Psoas muscle (tissue), 8 donors: Measurements from ENCODE around the gene QSOX1. TPM values are rescaled to one million over a fixed set of nuclear protein-coding genes. Genes with fewer than 3 reads are reported as not detected.

ENCODE experiments used
- ATAC-seq, 4 donors: fragments of 200-7000 bp; cut with Tn5 transposase; one replicate each; pipeline ENCODE4 v1.9.1; 2020; ENCODE audit warnings: moderate library complexity in 3 of 4, mild to moderate bottlenecking in 2 of 4
- DNase-seq, 2 donors: peaks; one replicate each; pipeline ENCODE4 v3.0.0-alpha.2; 2020
- H3K27ac ChIP-seq: fragments of 200-600 bp; one replicate; pipeline ENCODE4 v1.8.0; 2022
- H3K27me3 ChIP-seq, 3 donors: fragments of 200-600 bp in 1 of 3; one replicate each; pipeline versions ENCODE4 v1.6.1 to v1.8.0; 2013 to 2022; ENCODE audit warnings: low read length in 2 of 3, mild to moderate bottlenecking in 2 of 3, moderate library complexity in 1 of 3; ENCODE audit not compliant: insufficient read depth in 3 of 3
- H3K36me3 ChIP-seq, 2 donors: fragments of 200-600 bp in 1 of 2; one replicate each; pipeline versions ENCODE4 v1.6.1 to v1.8.0; 2013 to 2022; ENCODE audit warnings: low read depth in 1 of 2, mild to moderate bottlenecking in 1 of 2, moderate library complexity in 1 of 2; ENCODE audit not compliant: insufficient read depth in 1 of 2
- H3K4me1 ChIP-seq: fragments of 200-600 bp; one replicate; pipeline ENCODE4 v1.8.0; 2022
- H3K4me3 ChIP-seq: fragments of 200-600 bp; one replicate; pipeline ENCODE4 v1.8.0; 2022; ENCODE audit warnings: mild to moderate bottlenecking
- H3K9me3 ChIP-seq: fragments of 200-600 bp; one replicate; pipeline ENCODE4 v1.8.0; 2022
- WGBS, 3 donors: extraction: QIAGEN DNeasy Blood & Tissue Kit; methylation state at CpG; one replicate each; pipeline versions ENCODE4 v1.1.6 to v1.1.7; 2013; 5-methylcytosine and 5-hydroxymethylcytosine counted together
- intact Hi-C, 2 donors: fragments of 100-400 bp; cut with DNase I; formaldehyde crosslinking; loops; one replicate each; pipeline versions ENCODE4 v1.11.0 to v1.14.2; 2022
- polyA plus RNA-seq, 3 donors: library from polyadenylated mRNA; stranded (reverse); fragments of 200-250 nt; gene quantifications; one replicate each; pipeline ENCODE4 v1.2.3, GENCODE V29; 2013
- total RNA-seq, 4 donors: library from RNA; stranded (reverse); fragmentation: NEBNext Ultra II Directional in 2 of 4; extraction: Animal tissue kit (Norgen Biotek cat#: 25700) in 2 of 4; gene quantifications; one replicate each; pipeline versions ENCODE4 v1.2.1 to v1.2.4, GENCODE V29; 2021 to 2023
- TF ChIP-seq, protein P1 (sequence below): fragments of 200-600 bp; IDR thresholded peaks from one replicate; pipeline ENCODE4 v1.8.0; 2022; ENCODE audit warnings: antibody characterized with exemption
- donor health status: healthy with polysubstance abuse.
- donor health status: DM: no; HTN: no; CAD: no; lungs with moderate emphysema.
- donor health status: Bipolar disorder and iron deficiency.
- donor health status: healthy.
- donor health status: DM: yes; HTN: yes; CAD: no.
- donor health status: DM: no; HTN: no; CAD: no.
- donor health status: DM: no; HTN: no; CAD: no.
- donor health status: DM: yes; HTN: yes; CAD: no.

QSOX1 gene
- total and polyA plus RNA-seq, 7 donors, result 21.5 to 159 (median 41.3) TPM

DNA sequence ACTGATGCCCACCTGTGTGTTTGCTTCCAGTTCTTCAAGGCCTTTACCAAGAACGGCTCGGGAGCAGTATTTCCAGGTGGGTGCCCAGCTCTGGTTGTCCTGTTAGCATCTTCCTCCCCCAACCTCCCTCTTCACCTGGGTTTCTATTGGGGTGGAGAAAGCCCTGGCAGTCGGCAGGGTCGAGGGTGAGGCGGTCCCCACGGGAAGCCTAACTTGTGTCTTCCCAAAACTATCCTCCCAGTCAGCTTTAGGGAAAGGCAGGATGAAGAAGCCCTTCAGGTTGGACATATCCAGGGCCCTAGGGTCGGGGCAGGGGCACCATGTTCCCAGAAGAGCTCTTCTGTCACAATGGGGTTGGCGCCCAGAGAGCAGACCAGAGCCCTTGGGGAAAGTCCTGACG is 20.6 kb downstream of the QSOX1 start:
- Histone ChIP-seq H3K27me3 (no peaks in the 10 kb centered on the region), H3K4me3 (no peak overlapping the region), H3K36me3 (peaks cover 0 to 11% of the 10 kb centered on the region in 2 donors), H3K27ac (no peak overlapping the region), H3K4me1 (peaks cover 13% of the 10 kb centered on the region), H3K9me3 (no peaks in the 10 kb centered on the region)
- 89 to 95% (median 95%) methylated on average over 9 of the region's 9 CpGs for WGBS, 3 donors
- ATAC-seq (no peak), DNase-seq (no peak)
- TF ChIP-seq, protein P1, sequence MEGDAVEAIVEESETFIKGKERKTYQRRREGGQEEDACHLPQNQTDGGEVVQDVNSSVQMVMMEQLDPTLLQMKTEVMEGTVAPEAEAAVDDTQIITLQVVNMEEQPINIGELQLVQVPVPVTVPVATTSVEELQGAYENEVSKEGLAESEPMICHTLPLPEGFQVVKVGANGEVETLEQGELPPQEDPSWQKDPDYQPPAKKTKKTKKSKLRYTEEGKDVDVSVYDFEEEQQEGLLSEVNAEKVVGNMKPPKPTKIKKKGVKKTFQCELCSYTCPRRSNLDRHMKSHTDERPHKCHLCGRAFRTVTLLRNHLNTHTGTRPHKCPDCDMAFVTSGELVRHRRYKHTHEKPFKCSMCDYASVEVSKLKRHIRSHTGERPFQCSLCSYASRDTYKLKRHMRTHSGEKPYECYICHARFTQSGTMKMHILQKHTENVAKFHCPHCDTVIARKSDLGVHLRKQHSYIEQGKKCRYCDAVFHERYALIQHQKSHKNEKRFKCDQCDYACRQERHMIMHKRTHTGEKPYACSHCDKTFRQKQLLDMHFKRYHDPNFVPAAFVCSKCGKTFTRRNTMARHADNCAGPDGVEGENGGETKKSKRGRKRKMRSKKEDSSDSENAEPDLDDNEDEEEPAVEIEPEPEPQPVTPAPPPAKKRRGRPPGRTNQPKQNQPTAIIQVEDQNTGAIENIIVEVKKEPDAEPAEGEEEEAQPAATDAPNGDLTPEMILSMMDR, result no peak
- intact Hi-C loops, result loop anchor here (5.0 to 10.0 kb wide), 5 partner anchors 53 to 470 kb away; partner anchors contain the start of gene TOR1AIP1 (in 1 of the 2)

DNA sequence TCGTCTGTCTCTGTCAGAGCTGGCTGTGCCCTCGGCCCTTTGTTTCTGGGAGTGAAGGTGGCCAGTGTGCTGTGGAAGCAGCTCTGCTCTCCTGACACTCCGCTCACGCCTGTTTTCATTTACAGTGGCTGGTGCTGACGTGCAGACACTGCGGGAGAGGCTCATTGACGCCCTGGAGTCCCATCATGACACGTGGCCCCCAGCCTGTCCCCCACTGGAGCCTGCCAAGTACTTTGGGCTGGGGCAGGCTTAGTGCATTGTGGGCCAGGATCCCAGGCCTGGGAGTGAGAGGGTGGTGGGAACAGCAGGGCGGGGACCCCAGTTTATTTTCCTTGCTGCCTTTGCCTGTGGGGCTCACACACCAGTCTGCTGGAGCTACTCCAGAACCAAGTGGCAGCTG is 21.1 kb downstream of the QSOX1 start:
- DNase-seq (no peak), ATAC-seq (no peak)
- peaks cover 13% of the 10 kb centered on the region for H3K4me1 ChIP-seq
- H3K9me3 ChIP-seq, result no peaks in the 10 kb centered on the region
- H3K4me3 ChIP-seq, result no peak overlapping the region
- no peaks in the 10 kb centered on the region for H3K27me3 ChIP-seq
- 94 to 95% (median 95%) methylated on average over 9 of the region's 9 CpGs for WGBS, 3 donors
- intact Hi-C loops, result loop anchor here (5.0 to 10.0 kb wide), 5 partner anchors 54 to 471 kb away; partner anchors contain the start of gene TOR1AIP1 (in 1 of the 2)
- TF ChIP-seq, protein P1, result no peak
- H3K36me3 ChIP-seq, result peaks cover 0 to 11% of the 10 kb centered on the region in 2 donors
- no peak overlapping the region for H3K27ac ChIP-seq

- DNase-seq (no peak), ATAC-seq (no peak)
- Histone ChIP-seq H3K4me1 (peaks cover 13% of the 10 kb centered on the region), H3K27ac (no peak overlapping the region), H3K36me3 (peaks cover 0 to 18% of the 10 kb centered on the region in 2 donors), H3K4me3 (no peak overlapping the region), H3K9me3 (no peaks in the 10 kb centered on the region), H3K27me3 (no peaks in the 10 kb centered on the region)
- 95 to 100% (median 100%) methylated on average over 4 of the region's 4 CpGs for WGBS, 3 donors
- TF ChIP-seq, protein P1, result no peak
- intact Hi-C loops, result loop anchor here (5.0 to 10.0 kb wide), 5 partner anchors 55 to 472 kb away; partner anchors contain the start of gene TOR1AIP1 (in 1 of the 2)
These were observed 22.3 kb downstream of the QSOX1 start for GRCh38 chr1:180176965-180177364.

DNA sequence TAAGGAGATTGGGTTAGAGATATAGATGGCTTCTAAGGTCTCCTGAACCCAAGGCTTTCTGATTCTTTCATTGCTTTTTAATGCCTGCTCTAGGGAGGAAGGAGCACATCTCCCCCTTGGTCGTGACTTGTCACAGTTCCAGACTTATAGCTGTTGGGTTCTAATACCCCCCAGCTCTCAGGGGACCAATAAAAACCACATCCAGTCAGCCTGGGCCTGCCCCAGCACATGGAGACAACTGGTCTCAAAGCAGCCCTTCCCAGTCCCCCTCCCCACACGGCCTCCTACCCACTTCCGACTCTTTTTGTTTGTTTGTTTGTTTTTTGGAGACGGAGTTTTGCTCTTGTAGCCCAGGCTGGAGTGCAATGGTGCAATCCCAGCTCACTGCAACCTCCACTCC is 23.3 kb downstream of the QSOX1 start:
- intact Hi-C loops, result loop anchor here (5.0 to 10.0 kb wide), 5 partner anchors 56 to 473 kb away; partner anchors contain the start of gene TOR1AIP1 (in 1 of the 2)
- H3K4me1 ChIP-seq, result peaks cover 13% of the 10 kb centered on the region
- no peak overlapping the region for H3K27ac ChIP-seq
- no peaks in the 10 kb centered on the region for H3K9me3 ChIP-seq
- WGBS, 3 donors, result 82 to 83% (median 82%) methylated on average over 4 of the region's 4 CpGs
- TF ChIP-seq, protein P1, result no peak
- ATAC-seq (no peak), DNase-seq (no peak)
- H3K27me3 ChIP-seq, result no peaks in the 10 kb centered on the region
- peaks cover 0 to 28% of the 10 kb centered on the region in 2 donors for H3K36me3 ChIP-seq
- no peak overlapping the region for H3K4me3 ChIP-seq
